Endothelial cell of umbilical vein (primary cell): ENCODE results near the gene MYBBP1A. TPM values are rescaled to one million over a fixed set of nuclear protein-coding genes. Genes with fewer than 3 reads are reported as not detected.

Experiments used
- BruUV-seq: library from RNA; stranded (reverse); fragments of 400-500 nt; replicated peaks from 2 replicates; lab custom pipeline; 2021; lab: Mats Ljungman, UMichigan
- CTCF ChIA-PET: fragments of 300-600, 350-600 bp; sonication (Branson Sonifier 250); formaldehyde crosslinking; loops from one replicate; lab custom pipeline; 2021; ENCODE audit warnings: antibody characterized with exemption, inconsistent platforms; lab: Charles Lee
- POLR2A ChIA-PET: fragments of 300-600, 350-600 bp; sonication (Branson Sonifier 250); formaldehyde crosslinking; loops from one replicate; lab custom pipeline; 2021; ENCODE audit warnings: antibody characterized with exemption, inconsistent platforms; lab: Charles Lee
- DNase-seq: peaks from one replicate; pipeline ENCODE4 v3.0.0-alpha.2; 2011; ENCODE audit warnings: low read depth, low spot score
- FAIRE-seq: peaks from 2 replicates; lab custom pipeline; 2011; peaks lifted over from hg19 to GRCh38; lab: Jason Lieb, UNC
- H2AFZ ChIP-seq: 2 replicates; pipeline ENCODE4 v1.6.0; 2012; ENCODE audit warnings: low read depth, low read length, control low read depth, inconsistent platforms
- H3K27ac ChIP-seq: 2 replicates; pipeline ENCODE4 v1.5.1; 2011; ENCODE audit warnings: low read depth, mild to moderate bottlenecking, control low read depth, low read length, moderate library complexity; ENCODE audit not compliant: insufficient read depth
- H3K27me3 ChIP-seq, 2 experiments: 2 replicates each; pipeline versions ENCODE4 v1.6.0 to v1.6.1; 2011; ENCODE audit warnings: low read length in 2 of 2, mixed read lengths in 1 of 2; ENCODE audit not compliant: control insufficient read depth in 2 of 2, insufficient read depth in 2 of 2
- H3K36me3 ChIP-seq, 2 experiments: 2 replicates in 1 of 2; 3 replicates in 1 of 2; pipeline ENCODE4 v1.5.1; 2011; ENCODE audit warnings: low read length in 2 of 2, mild to moderate bottlenecking in 1 of 2, moderate library complexity in 1 of 2; ENCODE audit not compliant: control insufficient read depth in 2 of 2, insufficient read depth in 2 of 2; ENCODE audit errors: extremely low read depth in 1 of 2
- H3K4me1 ChIP-seq: 3 replicates; pipeline ENCODE4 v1.5.1; 2011; ENCODE audit warnings: mild to moderate bottlenecking, low read length; ENCODE audit not compliant: control insufficient read depth, insufficient read depth; ENCODE audit errors: extremely low read depth
- H3K4me2 ChIP-seq: 2 replicates; pipeline ENCODE4 v1.6.1; 2011; ENCODE audit warnings: low read length, control low read depth, mixed read lengths; ENCODE audit not compliant: insufficient read depth
- H3K4me3 ChIP-seq, 3 experiments: fragments of 200-600 bp in 1 of 3; sonication (generic), shearing (Covaris generic) in 1 of 3; replicated peaks in 1 of 3; 2 replicates each; pipeline ENCODE4 v1.5.1; 2011 to 2016; ENCODE audit warnings: control low read depth in 3 of 3, low read length in 3 of 3, mild to moderate bottlenecking in 2 of 3, inconsistent platforms in 1 of 3, low read depth in 1 of 3, moderate library complexity in 1 of 3; ENCODE audit not compliant: insufficient read depth in 1 of 3
- H3K79me2 ChIP-seq: 2 replicates; pipeline ENCODE4 v1.6.0; 2012; ENCODE audit warnings: low read length, inconsistent platforms; ENCODE audit not compliant: control insufficient read depth, insufficient read depth
- H3K9ac ChIP-seq: replicated peaks from 2 replicates; pipeline ENCODE3; 2011; ENCODE audit warnings: low read length, control low read depth; ENCODE audit not compliant: insufficient read depth; ENCODE audit errors: extremely low read depth
- H3K9me1 ChIP-seq: replicated peaks from 3 replicates; pipeline ENCODE4 v1.6.0; 2011; ENCODE audit warnings: mild to moderate bottlenecking, low read length; ENCODE audit not compliant: control insufficient read depth, insufficient read depth; ENCODE audit errors: extremely low read depth
- H3K9me3 ChIP-seq: replicated peaks from 2 replicates; pipeline ENCODE4 v1.5.1; 2012; ENCODE audit warnings: low read length, inconsistent platforms; ENCODE audit not compliant: control insufficient read depth, insufficient read depth
- H4K20me1 ChIP-seq: replicated peaks from 2 replicates; pipeline ENCODE3; 2011; ENCODE audit warnings: mild to moderate bottlenecking, low read length; ENCODE audit not compliant: control insufficient read depth, insufficient read depth; ENCODE audit errors: extremely low read depth
- EZH2 ChIP-seq: IDR thresholded peaks from 2 replicates; pipeline ENCODE4 v1.6.1; 2012; ENCODE audit warnings: borderline replicate concordance, low read depth, mild to moderate bottlenecking, moderate library complexity, low read length, inconsistent platforms; ENCODE audit not compliant: severe bottlenecking
- FOS ChIP-seq: IDR thresholded peaks from 2 replicates; pipeline ENCODE4 v1.6.1; 2011; ENCODE audit warnings: mild to moderate bottlenecking, low read length, moderate library complexity, borderline replicate concordance; ENCODE audit not compliant: insufficient read depth
- GATA2 ChIP-seq: IDR thresholded peaks from 2 replicates; pipeline ENCODE4 v1.7.0; 2011; ENCODE audit warnings: low read depth, mild to moderate bottlenecking, moderate library complexity, mixed read lengths, low read length; ENCODE audit not compliant: insufficient read length, insufficient read depth
- JUN ChIP-seq: IDR thresholded peaks from 2 replicates; pipeline ENCODE4 v1.6.1; 2011; ENCODE audit warnings: borderline replicate concordance, low read depth; ENCODE audit not compliant: insufficient read length, insufficient read depth
- MYC ChIP-seq: IDR thresholded peaks from one replicate; pipeline ENCODE4 v1.6.1; 2011; ENCODE audit warnings: mild to moderate bottlenecking, low read depth, low read length
- POLR2A ChIP-seq: IDR thresholded peaks from 2 replicates; pipeline ENCODE4 v1.6.1; 2012; ENCODE audit warnings: low read depth, mild to moderate bottlenecking, control low read depth, low read length
- POLR2AphosphoS5 ChIP-seq: IDR thresholded peaks from 2 replicates; pipeline ENCODE4 v1.6.1; 2012; ENCODE audit warnings: low read depth, mild to moderate bottlenecking, control low read depth, low read length, moderate library complexity; ENCODE audit not compliant: insufficient read depth
- dilution Hi-C: fragments of 300-500 bp; cut with MboI; formaldehyde crosslinking; loops from one replicate; pipeline ENCODE4 v1.15.0; 2019; ENCODE audit warnings: low sequenced_read_pairs; ENCODE audit not compliant: extremely low pct_ligation_motif_present
- intact Hi-C: fragments of 100-400 bp; cut with micrococcal nuclease; formaldehyde crosslinking; loops from one replicate; pipeline ENCODE4 v1.10.0; 2022
- polyA plus RNA-seq, 4 experiments: library from polyadenylated mRNA; depleted of rRNA in 3 of 4; stranded (reverse) in 3 of 4; unstranded in 1 of 4; fragments of >200 nt; gene quantifications; 2 replicates each; pipeline versions ENCODE4 v1.2.1 to v1.2.3, GENCODE V29; 2011 to 2012; ENCODE audit warnings: missing spikeins in 1 of 4
- total RNA-seq: library from RNA; stranded (reverse); gene quantifications from 2 replicates; pipeline ENCODE4 v1.2.3, GENCODE V29; 2021
- TF ChIP-seq, protein P1 (sequence below), 2 donors: IDR thresholded peaks; 1 replicate in 1 of 2; 2 replicates in 1 of 2; pipeline ENCODE4 v1.5.1; 2011; ENCODE audit warnings: low read length in 2 of 2, mild to moderate bottlenecking in 2 of 2, moderate library complexity in 2 of 2, control low read depth in 1 of 2, inconsistent platforms in 1 of 2, low read depth in 1 of 2; ENCODE audit not compliant: insufficient read depth in 1 of 2; ENCODE audit errors: extremely low read depth in 1 of 2
- TF ChIP-seq, protein P2 (sequence below): IDR thresholded peaks from 2 replicates; pipeline ENCODE4 v1.6.1; 2011; ENCODE audit not compliant: insufficient read depth, insufficient read length

Gene MYBBP1A
- total and polyA plus RNA-seq, 2 donors (not counting 3 experiments of a cell fraction or from before 2014, with no cell fraction given), result 26.8 to 79.2 TPM

DNA sequence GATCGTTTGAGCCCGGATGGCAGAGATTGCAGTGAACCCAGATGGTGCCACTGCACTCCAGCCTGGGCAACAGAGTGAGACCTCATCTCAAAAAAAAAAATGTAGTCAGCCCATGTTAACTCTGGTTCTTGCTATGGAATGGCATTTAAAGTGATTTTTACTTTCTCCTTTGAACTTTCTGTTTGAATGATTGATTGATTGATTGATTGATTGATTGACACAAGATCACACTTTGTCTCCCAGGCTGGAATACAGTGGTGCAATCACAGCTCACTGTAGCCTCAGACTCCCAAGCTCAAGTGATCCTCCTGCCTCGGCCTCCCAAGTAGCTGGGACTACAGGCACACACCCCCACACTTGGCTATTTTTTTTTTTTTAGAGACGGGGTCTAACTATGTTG lies 46.1 kb upstream of the MYBBP1A start:
- intact Hi-C loops (no loop called here), dilution Hi-C loops (no loop called here)
- Histone ChIP-seq H3K9ac (no peak overlapping the region), H3K4me3 (no peak overlapping the region), H3K27ac (no peak overlapping the region), H3K4me2 (no peak overlapping the region), H3K27me3 (peaks cover 0 to 2% of the 10 kb centered on the region in 2 experiments), H3K9me1 (no peaks in the 10 kb centered on the region), H3K9me3 (no peaks in the 10 kb centered on the region), H2AFZ (no peak overlapping the region), H3K4me1 (no peaks in the 10 kb centered on the region), H3K36me3 (no peaks in the 10 kb centered on the region), H4K20me1 (no peaks in the 10 kb centered on the region), H3K79me2 (no peaks in the 10 kb centered on the region)
- ChIA-PET CTCF (no interaction called here), POLR2A (no interaction called here)
- DNase-seq (no peak), FAIRE-seq (no peak)
- BruUV-seq, result no TSS peak
- TF ChIP-seq GATA2, result no peak
- TF ChIP-seq, protein P1, sequence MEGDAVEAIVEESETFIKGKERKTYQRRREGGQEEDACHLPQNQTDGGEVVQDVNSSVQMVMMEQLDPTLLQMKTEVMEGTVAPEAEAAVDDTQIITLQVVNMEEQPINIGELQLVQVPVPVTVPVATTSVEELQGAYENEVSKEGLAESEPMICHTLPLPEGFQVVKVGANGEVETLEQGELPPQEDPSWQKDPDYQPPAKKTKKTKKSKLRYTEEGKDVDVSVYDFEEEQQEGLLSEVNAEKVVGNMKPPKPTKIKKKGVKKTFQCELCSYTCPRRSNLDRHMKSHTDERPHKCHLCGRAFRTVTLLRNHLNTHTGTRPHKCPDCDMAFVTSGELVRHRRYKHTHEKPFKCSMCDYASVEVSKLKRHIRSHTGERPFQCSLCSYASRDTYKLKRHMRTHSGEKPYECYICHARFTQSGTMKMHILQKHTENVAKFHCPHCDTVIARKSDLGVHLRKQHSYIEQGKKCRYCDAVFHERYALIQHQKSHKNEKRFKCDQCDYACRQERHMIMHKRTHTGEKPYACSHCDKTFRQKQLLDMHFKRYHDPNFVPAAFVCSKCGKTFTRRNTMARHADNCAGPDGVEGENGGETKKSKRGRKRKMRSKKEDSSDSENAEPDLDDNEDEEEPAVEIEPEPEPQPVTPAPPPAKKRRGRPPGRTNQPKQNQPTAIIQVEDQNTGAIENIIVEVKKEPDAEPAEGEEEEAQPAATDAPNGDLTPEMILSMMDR (IDR thresholded peaks at IDR 0.05; ENCODE audit: extremely low read depth in 1 of 2, insufficient read depth in 1 of 2, low read depth in 1 of 2, low read length in 2 of 2), result no peak
- TF ChIP-seq MYC, result no peak
- TF ChIP-seq JUN, result no peak
- no peak for TF ChIP-seq EZH2
- TF ChIP-seq POLR2A, result no peak
- TF ChIP-seq FOS, result no peak
- TF ChIP-seq, protein P2, sequence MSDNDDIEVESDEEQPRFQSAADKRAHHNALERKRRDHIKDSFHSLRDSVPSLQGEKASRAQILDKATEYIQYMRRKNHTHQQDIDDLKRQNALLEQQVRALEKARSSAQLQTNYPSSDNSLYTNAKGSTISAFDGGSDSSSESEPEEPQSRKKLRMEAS, result no peak
- TF ChIP-seq POLR2AphosphoS5, result no peak
